ENCODE data around the gene SRRM5. TPM values are rescaled to one million over a fixed set of nuclear protein-coding genes. Genes with fewer than 3 reads are reported as not detected.

SRRM5 gene
- total RNA-seq, 1 experiment from 2014 or later: 0.70 TPM

- Mint-ChIP-seq H3K27ac (no peak overlapping the region), H3K4me1 (peaks cover 7 to 8% of the 10 kb centered on the region in 2 experiments), H3K36me3 (ENCODE audit: insufficient read depth in 1 of 3, low read depth in 3 of 3) (peaks cover 9 to 20% (median 16%) of the 10 kb centered on the region in 3 experiments; a peak in 6 of 7 replicates), H3K4me3 (no peak overlapping the region), H3K9me3 (no peaks in the 10 kb centered on the region), H3K27me3 (ENCODE audit: low read depth) (no peaks in the 10 kb centered on the region)
- Histone ChIP-seq H3K4ac (ENCODE audit: low read depth, low read length) (no peak overlapping the region), H4K20me1 (ENCODE audit: control insufficient read depth, insufficient read depth, insufficient read length) (no peaks in the 10 kb centered on the region), H2BK5ac (ENCODE audit: insufficient read length, low read length) (no peak overlapping the region), H3T11ph (ENCODE audit: low read length) (no peak overlapping the region), H3K4me1 (ENCODE audit: insufficient read depth, low read length) (no peaks in the 10 kb centered on the region), H2BK120ac (ENCODE audit: low read depth, low read length, poor library complexity, severe bottlenecking) (no peak overlapping the region), H2BK15ac (ENCODE audit: low read depth, low read length) (no peak overlapping the region), H3K23ac (ENCODE audit: insufficient read length, low read depth, low read length) (no peak overlapping the region), H4K8ac (replicated peaks; ENCODE audit: insufficient read length, low read depth, low read length) (no peak overlapping the region), H3K9me3 (ENCODE audit: control insufficient read depth, low read depth, low read length) (no peaks in the 10 kb centered on the region), H3K27ac (ENCODE audit: insufficient read length, low read depth, low read length) (no peak overlapping the region), H2BK12ac (ENCODE audit: insufficient read length, low read depth, low read length) (no peak overlapping the region), H3K23me2 (ENCODE audit: insufficient read length, low read depth, low read length, poor library complexity, severe bottlenecking) (no peaks in the 10 kb centered on the region), H3K79me1 (ENCODE audit: insufficient read depth, low read depth, low read length, poor library complexity, severe bottlenecking) (no peaks in the 10 kb centered on the region), H3K4me2 (ENCODE audit: insufficient read depth, insufficient read length, low read length) (no peak overlapping the region), H4K91ac (ENCODE audit: insufficient read length, low read depth, low read length) (no peak overlapping the region), H3K18ac (ENCODE audit: insufficient read length, low read depth, low read length) (no peak overlapping the region), H2AK5ac (ENCODE audit: insufficient read length, low read length) (no peak overlapping the region), H2BK20ac (ENCODE audit: low read depth, low read length, poor library complexity, severe bottlenecking) (no peak overlapping the region), H3K56ac (ENCODE audit: insufficient read length, low read depth, low read length) (no peak overlapping the region), H3K79me2 (ENCODE audit: insufficient read depth, low read length) (no peaks in the 10 kb centered on the region), H3K14ac (ENCODE audit: insufficient read depth, low read length) (no peak overlapping the region), H2AFZ (ENCODE audit: low read length) (no peak overlapping the region), H3K27me3 (ENCODE audit: insufficient read depth, low read length) (no peaks in the 10 kb centered on the region), H4K5ac (ENCODE audit: insufficient read length, low read depth, low read length) (no peak overlapping the region), H3K9ac (ENCODE audit: extremely low read depth, insufficient read length, low read length) (no peak overlapping the region)
- no CpG with 5 or more reads among the region's 7 CpGs for WGBS (ENCODE audit: extremely low coverage, insufficient read length, low lambda C conversion rate)
- TF ChIP-seq, protein P1, sequence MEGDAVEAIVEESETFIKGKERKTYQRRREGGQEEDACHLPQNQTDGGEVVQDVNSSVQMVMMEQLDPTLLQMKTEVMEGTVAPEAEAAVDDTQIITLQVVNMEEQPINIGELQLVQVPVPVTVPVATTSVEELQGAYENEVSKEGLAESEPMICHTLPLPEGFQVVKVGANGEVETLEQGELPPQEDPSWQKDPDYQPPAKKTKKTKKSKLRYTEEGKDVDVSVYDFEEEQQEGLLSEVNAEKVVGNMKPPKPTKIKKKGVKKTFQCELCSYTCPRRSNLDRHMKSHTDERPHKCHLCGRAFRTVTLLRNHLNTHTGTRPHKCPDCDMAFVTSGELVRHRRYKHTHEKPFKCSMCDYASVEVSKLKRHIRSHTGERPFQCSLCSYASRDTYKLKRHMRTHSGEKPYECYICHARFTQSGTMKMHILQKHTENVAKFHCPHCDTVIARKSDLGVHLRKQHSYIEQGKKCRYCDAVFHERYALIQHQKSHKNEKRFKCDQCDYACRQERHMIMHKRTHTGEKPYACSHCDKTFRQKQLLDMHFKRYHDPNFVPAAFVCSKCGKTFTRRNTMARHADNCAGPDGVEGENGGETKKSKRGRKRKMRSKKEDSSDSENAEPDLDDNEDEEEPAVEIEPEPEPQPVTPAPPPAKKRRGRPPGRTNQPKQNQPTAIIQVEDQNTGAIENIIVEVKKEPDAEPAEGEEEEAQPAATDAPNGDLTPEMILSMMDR (conservative IDR thresholded peaks at IDR 0.05): no peak
- DNase-seq: no peak
These were observed 5.2 kb upstream of the SRRM5 start for GRCh38 chr19:43606569-43607229.
